Prostate gland (tissue), 2 donors: Measurements from ENCODE around the gene PPP1R1B. TPM values are rescaled to one million over a fixed set of nuclear protein-coding genes. Genes with fewer than 3 reads are reported as not detected.

ENCODE experiments used
- DNase-seq: peaks from one replicate; pipeline ENCODE4 v3.0.0-alpha.2; 2019; ENCODE audit warnings: low spot score
- H3K27ac ChIP-seq, 2 donors: fragments of 200-600 bp; sonication (generic); 2 replicates each; pipeline ENCODE4 v1.5.1; 2017 to 2019
- H3K27me3 ChIP-seq: fragments of 200-600 bp; sonication (generic); replicated peaks from 2 replicates; pipeline ENCODE4 v1.5.1; 2019; ENCODE audit not compliant: insufficient read depth
- H3K36me3 ChIP-seq, 2 donors: fragments of 200-600 bp; sonication (generic); 1 replicate in 1 of 2; 2 replicates in 1 of 2; pipeline versions ENCODE4 v1.5.1 to v1.8.1; 2017 to 2019
- H3K4me1 ChIP-seq: fragments of 200-600 bp; sonication (generic); replicated peaks from 2 replicates; pipeline ENCODE4 v1.5.1; 2019
- H3K4me3 ChIP-seq, 2 donors: fragments of 200-600 bp; sonication (generic); 2 replicates each; pipeline ENCODE4 v1.5.1; 2017 to 2019
- H3K9me3 ChIP-seq: fragments of 200-600 bp; sonication (generic); 2 replicates; pipeline ENCODE4 v1.5.1; 2017
- POLR2A ChIP-seq: fragments of 450-650 bp; IDR thresholded peaks from one replicate; pipeline ENCODE4 v1.6.1; 2016; ENCODE audit warnings: antibody characterized with exemption, mild to moderate bottlenecking
- POLR2AphosphoS5 ChIP-seq: sonication (generic); formaldehyde crosslinking; IDR thresholded peaks from one replicate; pipeline ENCODE4 v1.6.1; 2017; ENCODE audit warnings: antibody characterized with exemption
- WGBS: methylation state at CpG from one replicate; pipeline ENCODE4 v1.1.5; 2018; 5-methylcytosine and 5-hydroxymethylcytosine counted together
- intact Hi-C: fragments of 100-400 bp; cut with DNase I; formaldehyde crosslinking; loops from one replicate; pipeline ENCODE4 v1.14.2; 2022
- total RNA-seq, 2 donors: library from RNA; depleted of rRNA; stranded (reverse); fragments of >200 nt; gene quantifications; one replicate each; pipeline ENCODE4 v1.1.0, GENCODE V29; 2016
- TF ChIP-seq, protein P1 (sequence below), 4 experiments: fragments of 200-600 bp in 2 of 4; fragments of 450-650 bp in 2 of 4; sonication (generic) in 2 of 4; IDR thresholded peaks; 1 replicate in 3 of 4; 2 replicates in 1 of 4; pipeline ENCODE4 v1.5.1; 2016 to 2019; ENCODE audit warnings: antibody characterized with exemption in 4 of 4, mild to moderate bottlenecking in 2 of 4, moderate library complexity in 2 of 4

PPP1R1B gene
- total RNA-seq, 2 donors from 2014 or later, result 69.0 to 108 TPM

- 80% methylated on average over 5 of the region's 5 CpGs for WGBS
- H3K4me1 ChIP-seq, result peaks cover 20% of the 10 kb centered on the region
- H3K9me3 ChIP-seq, result no peaks in the 10 kb centered on the region
- H3K27me3 ChIP-seq, result no peaks in the 10 kb centered on the region
- TF ChIP-seq POLR2A (no peak), POLR2AphosphoS5 (no peak)
- TF ChIP-seq, protein P1, sequence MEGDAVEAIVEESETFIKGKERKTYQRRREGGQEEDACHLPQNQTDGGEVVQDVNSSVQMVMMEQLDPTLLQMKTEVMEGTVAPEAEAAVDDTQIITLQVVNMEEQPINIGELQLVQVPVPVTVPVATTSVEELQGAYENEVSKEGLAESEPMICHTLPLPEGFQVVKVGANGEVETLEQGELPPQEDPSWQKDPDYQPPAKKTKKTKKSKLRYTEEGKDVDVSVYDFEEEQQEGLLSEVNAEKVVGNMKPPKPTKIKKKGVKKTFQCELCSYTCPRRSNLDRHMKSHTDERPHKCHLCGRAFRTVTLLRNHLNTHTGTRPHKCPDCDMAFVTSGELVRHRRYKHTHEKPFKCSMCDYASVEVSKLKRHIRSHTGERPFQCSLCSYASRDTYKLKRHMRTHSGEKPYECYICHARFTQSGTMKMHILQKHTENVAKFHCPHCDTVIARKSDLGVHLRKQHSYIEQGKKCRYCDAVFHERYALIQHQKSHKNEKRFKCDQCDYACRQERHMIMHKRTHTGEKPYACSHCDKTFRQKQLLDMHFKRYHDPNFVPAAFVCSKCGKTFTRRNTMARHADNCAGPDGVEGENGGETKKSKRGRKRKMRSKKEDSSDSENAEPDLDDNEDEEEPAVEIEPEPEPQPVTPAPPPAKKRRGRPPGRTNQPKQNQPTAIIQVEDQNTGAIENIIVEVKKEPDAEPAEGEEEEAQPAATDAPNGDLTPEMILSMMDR (IDR thresholded peaks at IDR 0.05), result no peak
- intact Hi-C loops, result loop anchor here (5.0 kb wide), 1 partner anchor 52 kb away; no protein-coding TSS in a partner anchor
- peak overlapping the region in 1 of 2 donors; percentile 70 for H3K27ac ChIP-seq
- no peak overlapping the region for H3K4me3 ChIP-seq
- no peak for DNase-seq
- H3K36me3 ChIP-seq, result no peaks in the 10 kb centered on the region
Measured at GRCh38 chr17:39674179-39674578, 47.4 kb downstream of the PPP1R1B start.

- no peaks in the 10 kb centered on the region for H3K9me3 ChIP-seq
- no peaks in the 10 kb centered on the region for H3K27me3 ChIP-seq
- peaks cover 20% of the 10 kb centered on the region for H3K4me1 ChIP-seq
- no peaks in the 10 kb centered on the region for H3K36me3 ChIP-seq
- WGBS, result 47% methylated on average over 10 of the region's 11 CpGs
- intact Hi-C loops, result loop anchor here (5.0 kb wide), 2 partner anchors 38 to 53 kb away; partner anchors contain the start of gene STARD3
- peak; percentile 55 for DNase-seq
- TF ChIP-seq, protein P1 (IDR thresholded peaks at IDR 0.05), result no peak
- TF ChIP-seq POLR2A, result no peak
- peak; percentile 34 for TF ChIP-seq POLR2AphosphoS5
- H3K27ac ChIP-seq, result peak overlapping the region; percentile 62 to 70
- H3K4me3 ChIP-seq, result no peak overlapping the region
Measured at GRCh38 chr17:39674702-39675389, 48.1 kb downstream of the PPP1R1B start.

GRCh38 chr17:39675390-39676082 lies 48.8 kb downstream of the PPP1R1B start:
- H3K27ac ChIP-seq, result peak overlapping the region; percentile 62 to 70
- TF ChIP-seq POLR2AphosphoS5, result no peak
- no peak for TF ChIP-seq POLR2A
- TF ChIP-seq, protein P1 (IDR thresholded peaks at IDR 0.05), result no peak
- no peaks in the 10 kb centered on the region for H3K36me3 ChIP-seq
- 68% methylated on average over 10 of the region's 10 CpGs for WGBS
- H3K9me3 ChIP-seq, result no peaks in the 10 kb centered on the region
- intact Hi-C loops, result loop anchor here (5.0 kb wide), 1 partner anchor 38 kb away; the partner anchor contains the start of gene STARD3
- no peak for DNase-seq
- no peaks in the 10 kb centered on the region for H3K27me3 ChIP-seq
- no peak overlapping the region for H3K4me3 ChIP-seq
- H3K4me1 ChIP-seq, result peaks cover 20% of the 10 kb centered on the region

GRCh38 chr17:39676198-39676819 lies 49.6 kb downstream of the PPP1R1B start:
- intact Hi-C loops, result loop anchor here (5.0 kb wide), 1 partner anchor 39 kb away; the partner anchor contains the start of gene STARD3

More at GRCh38 chr17:39676198-39676819, 49.6 kb downstream of the PPP1R1B start:
- no peaks in the 10 kb centered on the region for H3K9me3 ChIP-seq
- 39% methylated on average over 7 of the region's 7 CpGs for WGBS
- DNase-seq, result peak; percentile 57
- TF ChIP-seq, protein P1 (IDR thresholded peaks at IDR 0.05), result no peak
- TF ChIP-seq POLR2AphosphoS5, result peak; percentile 19
- H3K36me3 ChIP-seq, result no peaks in the 10 kb centered on the region
- H3K27ac ChIP-seq, result peak overlapping the region; percentile 62 to 70
- no peak overlapping the region for H3K4me3 ChIP-seq
- no peaks in the 10 kb centered on the region for H3K27me3 ChIP-seq
- peaks cover 20% of the 10 kb centered on the region for H3K4me1 ChIP-seq
